Fibroblast of lung (primary cell): ENCODE measurements around the gene SUCO. TPM values are rescaled to one million over a fixed set of nuclear protein-coding genes. Genes with fewer than 3 reads are reported as not detected.

Experiments used
- DNase-seq, 2 donors: peaks; one replicate each; pipeline versions ENCODE4 v3.0.0 to v3.0.0-alpha.2; 2010; ENCODE audit warnings: low read depth in 2 of 2
- H2AFZ ChIP-seq: 2 replicates; pipeline ENCODE4 v1.5.1; 2012; ENCODE audit warnings: low read length, control low read depth, inconsistent platforms
- H3K27ac ChIP-seq: 2 replicates; pipeline ENCODE4 v1.5.1; 2011; ENCODE audit warnings: low read length, control low read depth; ENCODE audit not compliant: insufficient read depth
- H3K27me3 ChIP-seq: 2 replicates; pipeline ENCODE4 v1.5.1; 2011; ENCODE audit warnings: mild to moderate bottlenecking, low read length; ENCODE audit not compliant: control insufficient read depth, insufficient read depth
- H3K36me3 ChIP-seq: 2 replicates; pipeline ENCODE4 v1.5.1; 2011; ENCODE audit warnings: low read length; ENCODE audit not compliant: control insufficient read depth, insufficient read depth
- H3K4me1 ChIP-seq: 2 replicates; pipeline ENCODE4 v1.5.1; 2011; ENCODE audit warnings: low read length; ENCODE audit not compliant: control insufficient read depth, insufficient read depth; ENCODE audit errors: extremely low read depth
- H3K4me2 ChIP-seq: 2 replicates; pipeline ENCODE4 v1.5.1; 2011; ENCODE audit warnings: low read length, control low read depth; ENCODE audit not compliant: insufficient read depth; ENCODE audit errors: extremely low read depth
- H3K4me3 ChIP-seq, 4 experiments: fragments of 200-600 bp in 1 of 4; sonication (generic) in 1 of 4; replicated peaks in 1 of 4; 2 replicates each; pipeline ENCODE4 v1.5.1; 2011 to 2016; ENCODE audit warnings: low read length in 4 of 4, low read depth in 3 of 4, mild to moderate bottlenecking in 3 of 4, control low read depth in 2 of 4, inconsistent platforms in 1 of 4, mixed read lengths in 1 of 4; ENCODE audit not compliant: insufficient read depth in 1 of 4; ENCODE audit errors: control extremely low read depth in 1 of 4
- H3K79me2 ChIP-seq: 2 replicates; pipeline ENCODE4 v1.5.1; 2012; ENCODE audit warnings: mild to moderate bottlenecking, low read length, inconsistent platforms; ENCODE audit not compliant: control insufficient read depth, insufficient read depth
- H3K9ac ChIP-seq: 2 replicates; pipeline ENCODE4 v1.5.1; 2011; ENCODE audit warnings: mild to moderate bottlenecking, low read length, control low read depth; ENCODE audit not compliant: insufficient read depth
- H3K9me3 ChIP-seq: 2 replicates; pipeline ENCODE4 v1.5.1; 2012; ENCODE audit warnings: low read depth, low read length; ENCODE audit not compliant: control insufficient read depth, insufficient read depth
- H4K20me1 ChIP-seq: 2 replicates; pipeline ENCODE4 v1.5.1; 2011; ENCODE audit warnings: low read length; ENCODE audit not compliant: control insufficient read depth, insufficient read depth; ENCODE audit errors: extremely low read depth
- CTCF ChIP-seq, 2 donors: IDR thresholded peaks in 1 of 2; conservative IDR thresholded peaks in 1 of 2; 1 replicate in 1 of 2; 2 replicates in 1 of 2; pipeline ENCODE4 v1.5.1; 2011 to 2012; ENCODE audit warnings: low read length in 2 of 2, control low read depth in 1 of 2, inconsistent platforms in 1 of 2, low read depth in 1 of 2, mild to moderate bottlenecking in 1 of 2
- EZH2 ChIP-seq: IDR thresholded peaks from 2 replicates; pipeline ENCODE4 v1.5.1; 2012; ENCODE audit warnings: low read length, control low read depth, mild to moderate bottlenecking; ENCODE audit errors: missing control alignments
- polyA plus RNA-seq, 2 donors: library from polyadenylated mRNA; depleted of rRNA in 1 of 2; stranded (reverse) in 1 of 2; unstranded in 1 of 2; fragments of >200 nt; gene quantifications; 2 replicates each; pipeline ENCODE4 v1.2.1, GENCODE V29; 2011 to 2012; ENCODE audit warnings: missing spikeins in 1 of 2
- total RNA-seq: library from RNA; depleted of rRNA; stranded (reverse); fragments of >200 nt; gene quantifications from 2 replicates; pipeline ENCODE4 v1.2.1, GENCODE V29; 2014

The SUCO gene
- total and polyA plus RNA-seq, 2 donors (not counting 1 experiment from before 2014, with no cell fraction given): 20.4 to 25.8 TPM

GRCh38 chr1:172545396-172546004 lies 12.6 kb downstream of the SUCO start:
- H3K4me2 ChIP-seq: no peak overlapping the region
- peaks cover 67% of the 10 kb centered on the region for H3K79me2 ChIP-seq
- H3K9ac ChIP-seq: no peak overlapping the region
- H3K27ac ChIP-seq: no peak overlapping the region
- no peaks in the 10 kb centered on the region for H3K36me3 ChIP-seq
- H3K4me1 ChIP-seq: no peaks in the 10 kb centered on the region
- DNase-seq: no peak
- H3K27me3 ChIP-seq: no peaks in the 10 kb centered on the region
- no peaks in the 10 kb centered on the region for H3K9me3 ChIP-seq
- no peak overlapping the region for H2AFZ ChIP-seq
- no peak for TF ChIP-seq EZH2
- no peak for TF ChIP-seq CTCF (conservative IDR thresholded peaks at IDR 0.05 in 1 of 2, IDR thresholded peaks at IDR 0.05 in 1 of 2; ENCODE audit: low read depth in 1 of 2, low read length in 2 of 2)
- peaks cover 1% of the 10 kb centered on the region for H4K20me1 ChIP-seq
- no peak overlapping the region for H3K4me3 ChIP-seq

GRCh38 chr1:172547071-172547470 lies 14.1 kb downstream of the SUCO start:
- no peaks in the 10 kb centered on the region for H3K4me1 ChIP-seq
- H3K36me3 ChIP-seq: no peaks in the 10 kb centered on the region
- DNase-seq: peak; percentile 33 to 50
- TF ChIP-seq CTCF (conservative IDR thresholded peaks at IDR 0.05 in 1 of 2, IDR thresholded peaks at IDR 0.05 in 1 of 2; ENCODE audit: low read depth in 1 of 2, low read length in 2 of 2) (no peak), EZH2 (no peak)
- no peak overlapping the region for H2AFZ ChIP-seq
- peaks cover 1% of the 10 kb centered on the region for H4K20me1 ChIP-seq
- H3K27ac ChIP-seq: no peak overlapping the region
- no peaks in the 10 kb centered on the region for H3K27me3 ChIP-seq
- H3K4me2 ChIP-seq: peak overlapping the region; percentile 62
- H3K9ac ChIP-seq: no peak overlapping the region
- H3K79me2 ChIP-seq: peaks cover 64% of the 10 kb centered on the region
- no peak overlapping the region for H3K4me3 ChIP-seq
- no peaks in the 10 kb centered on the region for H3K9me3 ChIP-seq

GRCh38 chr1:172549621-172550280 lies 16.8 kb downstream of the SUCO start:
- peak overlapping the region in 1 of 4 experiments; percentile 25 for H3K4me3 ChIP-seq
- H3K27me3 ChIP-seq: no peaks in the 10 kb centered on the region
- DNase-seq: peak in 1 of 2 donors; percentile 52
- no peak overlapping the region for H3K27ac ChIP-seq
- no peaks in the 10 kb centered on the region for H3K9me3 ChIP-seq
- no peak overlapping the region for H3K9ac ChIP-seq
- no peak for TF ChIP-seq CTCF (conservative IDR thresholded peaks at IDR 0.05 in 1 of 2, IDR thresholded peaks at IDR 0.05 in 1 of 2; ENCODE audit: low read depth in 1 of 2, low read length in 2 of 2)
- no peak for TF ChIP-seq EZH2
- H2AFZ ChIP-seq: no peak overlapping the region
- peaks cover 42% of the 10 kb centered on the region for H3K79me2 ChIP-seq
- no peaks in the 10 kb centered on the region for H3K4me1 ChIP-seq
- no peaks in the 10 kb centered on the region for H3K36me3 ChIP-seq
- H3K4me2 ChIP-seq: peak overlapping the region; percentile 38
- H4K20me1 ChIP-seq: peaks cover 1% of the 10 kb centered on the region
